Fibroblast of villous mesenchyme (primary cell): ENCODE measurements around the gene CCDC50. TPM values are rescaled to one million over a fixed set of nuclear protein-coding genes. Genes with fewer than 3 reads are reported as not detected.
A peak's percentile ranks its signal among the peaks of the same experiment; 100 is the strongest.

Source experiments
- DNase-seq: peaks from one replicate; pipeline ENCODE4 v3.0.0-alpha.2; 2010; ENCODE audit warnings: low read depth
- H3K4me3 ChIP-seq: 2 replicates; pipeline ENCODE4 v1.5.1; 2011; ENCODE audit warnings: low read depth, mild to moderate bottlenecking, low read length
- total RNA-seq: library from RNA; depleted of rRNA; stranded (reverse); fragments of >200 nt; gene quantifications from 2 replicates; pipeline ENCODE4 v1.2.3, GENCODE V29; 2012
- TF ChIP-seq, protein P1 (sequence below): IDR thresholded peaks from 2 replicates; pipeline ENCODE4 v1.5.1; 2012; ENCODE audit warnings: low read depth, mild to moderate bottlenecking, low read length; ENCODE audit not compliant: insufficient read depth

The CCDC50 gene
- total RNA-seq, 1 donor, result 102 TPM

DNA sequence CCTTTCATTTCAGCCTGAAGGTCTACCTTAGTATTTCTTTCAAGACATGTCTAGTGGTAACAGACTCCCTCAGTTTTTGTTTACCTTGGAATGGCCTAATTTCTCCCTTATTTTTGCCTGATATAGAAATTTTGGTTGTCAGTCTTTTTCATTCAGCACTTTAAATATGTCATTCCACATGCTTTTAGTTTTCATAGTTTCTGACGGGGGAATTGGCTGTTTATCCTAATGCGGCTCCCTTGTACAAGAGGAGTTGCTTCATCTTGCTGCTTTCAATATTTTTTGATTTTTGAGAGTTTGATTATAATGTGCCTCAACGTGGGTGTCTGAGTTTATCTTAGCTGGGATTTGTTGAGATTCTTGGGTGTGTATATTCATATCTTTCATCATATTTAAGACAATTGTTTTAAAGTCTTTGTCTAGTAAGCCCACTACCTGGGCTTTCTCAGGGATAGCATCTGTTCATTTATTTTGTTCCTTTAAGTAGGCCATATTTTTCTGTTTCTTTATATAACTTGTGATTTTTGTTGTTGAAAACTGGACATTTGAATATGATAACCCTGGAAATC lies 80.7 kb downstream of the CCDC50 start:
- no peak overlapping the region for H3K4me3 ChIP-seq
- TF ChIP-seq, protein P1, sequence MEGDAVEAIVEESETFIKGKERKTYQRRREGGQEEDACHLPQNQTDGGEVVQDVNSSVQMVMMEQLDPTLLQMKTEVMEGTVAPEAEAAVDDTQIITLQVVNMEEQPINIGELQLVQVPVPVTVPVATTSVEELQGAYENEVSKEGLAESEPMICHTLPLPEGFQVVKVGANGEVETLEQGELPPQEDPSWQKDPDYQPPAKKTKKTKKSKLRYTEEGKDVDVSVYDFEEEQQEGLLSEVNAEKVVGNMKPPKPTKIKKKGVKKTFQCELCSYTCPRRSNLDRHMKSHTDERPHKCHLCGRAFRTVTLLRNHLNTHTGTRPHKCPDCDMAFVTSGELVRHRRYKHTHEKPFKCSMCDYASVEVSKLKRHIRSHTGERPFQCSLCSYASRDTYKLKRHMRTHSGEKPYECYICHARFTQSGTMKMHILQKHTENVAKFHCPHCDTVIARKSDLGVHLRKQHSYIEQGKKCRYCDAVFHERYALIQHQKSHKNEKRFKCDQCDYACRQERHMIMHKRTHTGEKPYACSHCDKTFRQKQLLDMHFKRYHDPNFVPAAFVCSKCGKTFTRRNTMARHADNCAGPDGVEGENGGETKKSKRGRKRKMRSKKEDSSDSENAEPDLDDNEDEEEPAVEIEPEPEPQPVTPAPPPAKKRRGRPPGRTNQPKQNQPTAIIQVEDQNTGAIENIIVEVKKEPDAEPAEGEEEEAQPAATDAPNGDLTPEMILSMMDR, result no peak
- DNase-seq, result no peak

DNA sequence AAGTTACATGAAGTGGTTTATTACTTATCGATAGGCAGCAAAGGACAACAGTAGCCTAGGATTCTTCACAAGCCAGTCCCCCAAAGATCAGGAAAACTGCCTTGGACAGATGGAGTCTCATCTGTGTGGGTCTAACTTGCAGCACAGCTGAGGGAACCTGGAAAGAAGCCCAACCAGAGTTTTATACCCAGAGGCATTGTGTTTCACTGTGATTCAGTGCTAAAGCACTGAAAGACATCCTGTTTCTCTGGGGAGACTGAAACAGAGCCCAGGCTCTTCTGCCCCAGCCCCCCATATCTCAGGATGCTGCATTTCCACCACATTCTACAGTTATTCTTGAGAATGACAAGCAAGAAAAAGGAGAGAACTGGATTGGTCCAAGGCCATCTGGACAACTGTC lies 83.6 kb downstream of the CCDC50 start:
- DNase-seq, result peak; percentile 80
- TF ChIP-seq, protein P1, result no peak
- no peak overlapping the region for H3K4me3 ChIP-seq

DNA sequence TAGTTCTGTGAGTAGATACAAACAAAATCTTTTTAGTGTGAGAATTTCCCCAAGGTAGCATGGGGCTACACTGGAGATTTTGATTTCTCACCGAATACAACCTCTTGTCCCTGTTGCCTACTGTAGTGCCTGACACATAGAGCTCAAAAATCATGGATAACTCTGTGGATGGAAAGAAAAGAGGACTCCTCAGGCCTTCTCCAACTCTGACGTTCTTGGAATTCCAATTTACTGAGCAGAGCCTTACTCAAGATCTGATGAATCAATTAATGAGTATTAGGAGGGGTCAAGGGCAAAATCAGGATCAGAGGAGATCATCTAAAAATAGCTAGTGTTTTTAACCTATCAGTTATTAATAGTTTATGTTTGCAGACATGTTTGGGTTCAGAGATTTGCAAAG lies 85.1 kb downstream of the CCDC50 start:
- DNase-seq, result no peak
- no peak overlapping the region for H3K4me3 ChIP-seq
- TF ChIP-seq, protein P1, result no peak

DNA sequence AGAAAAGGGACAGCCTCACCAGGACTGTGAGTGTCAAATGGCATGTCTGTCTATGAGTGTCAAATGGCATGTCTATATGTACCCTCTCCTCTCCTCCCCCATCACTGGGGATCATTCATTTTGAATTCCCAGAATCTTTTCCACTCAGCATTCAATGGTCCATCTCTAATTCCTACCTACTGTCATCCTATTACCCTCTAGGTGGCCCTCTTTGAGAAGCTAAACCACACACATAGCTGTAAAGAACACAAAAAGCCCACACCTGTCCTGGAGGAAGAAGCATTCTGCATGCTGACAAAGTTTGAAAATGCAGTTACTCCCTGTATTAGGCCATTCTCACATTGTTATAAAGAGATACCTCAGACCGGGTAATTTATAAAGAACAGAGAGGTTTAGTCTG lies 85.5 kb downstream of the CCDC50 start:
- no peak for DNase-seq
- H3K4me3 ChIP-seq, result no peak overlapping the region
- TF ChIP-seq, protein P1, result no peak

DNA sequence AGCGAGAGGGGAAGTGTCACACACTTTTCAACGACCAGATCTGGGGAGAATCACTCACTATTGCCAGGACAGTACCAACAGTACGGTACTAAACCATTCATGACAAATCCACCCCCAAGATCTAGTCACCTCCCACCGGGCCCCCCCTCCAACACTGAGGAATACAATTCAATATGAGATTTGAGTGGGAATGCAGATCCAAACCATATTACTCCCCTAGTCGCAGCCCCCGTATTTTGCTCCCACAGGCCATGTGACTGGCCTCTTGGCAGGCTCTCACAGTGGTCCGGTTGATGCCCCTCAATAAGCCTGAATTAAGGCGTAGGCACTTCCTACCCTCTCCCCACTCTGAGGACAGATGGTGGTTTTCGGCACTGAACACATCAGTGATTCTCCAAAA lies 86.4 kb downstream of the CCDC50 start:
- no peak overlapping the region for H3K4me3 ChIP-seq
- TF ChIP-seq, protein P1, result no peak
- DNase-seq, result no peak

DNA sequence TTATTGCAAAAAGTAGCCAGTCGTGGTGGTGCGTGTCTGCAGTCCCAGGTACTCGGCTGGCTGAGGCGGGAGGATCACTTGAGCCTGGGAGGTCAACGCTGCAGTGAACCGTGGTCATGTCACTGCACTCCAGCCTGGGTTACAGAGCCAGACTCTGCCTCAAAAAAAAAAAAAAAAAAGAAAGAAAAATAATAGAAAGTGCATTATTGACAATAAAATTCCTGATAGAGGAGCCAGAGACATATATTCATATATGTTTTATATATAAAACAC lies 88.2 kb downstream of the CCDC50 start:
- TF ChIP-seq, protein P1, result no peak
- DNase-seq, result no peak

DNA sequence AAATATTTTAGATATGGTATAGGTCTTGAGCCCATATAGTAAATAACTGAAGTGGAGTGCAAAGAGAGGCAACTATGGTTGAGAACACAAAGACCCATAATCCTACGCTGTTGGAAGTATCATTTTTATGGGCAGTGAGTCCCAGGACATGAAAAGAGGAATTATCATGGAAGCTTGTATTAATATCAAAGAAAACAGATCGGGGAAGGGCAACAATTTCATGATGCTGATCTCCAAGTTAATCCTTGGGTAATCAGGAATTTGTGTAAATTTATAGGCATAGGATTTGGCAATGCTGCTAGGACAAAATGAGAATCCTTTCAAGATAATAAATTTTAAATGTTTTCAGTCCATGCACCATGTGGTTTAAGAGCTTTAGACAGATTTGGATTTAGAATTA lies 91.6 kb downstream of the CCDC50 start:
- TF ChIP-seq, protein P1, result no peak
- H3K4me3 ChIP-seq, result no peak overlapping the region
- DNase-seq, result peak; percentile 3

More for the DNA sequence above, 88.2 kb downstream of the CCDC50 start:
- H3K4me3 ChIP-seq, result no peak overlapping the region
